Stomach (tissue), 4 donors: ENCODE results near the gene YEATS4.

Experiments used
- CTCF ChIP-seq, 7 experiments: fragments of 450-650 bp in 4 of 7; fragments of 200-600 bp in 3 of 7; sonication (generic) in 3 of 7; IDR thresholded peaks; one replicate each; pipeline ENCODE4 v1.5.1; 2016 to 2019; ENCODE audit warnings: antibody characterized with exemption in 7 of 7, control low read depth in 2 of 7, mild to moderate bottlenecking in 1 of 7
- POLR2A ChIP-seq, 4 donors: fragments of 450-650 bp; IDR thresholded peaks; one replicate each; pipeline ENCODE4 v1.6.1; 2016; ENCODE audit warnings: antibody characterized with exemption in 4 of 4, control low read depth in 2 of 4, mild to moderate bottlenecking in 1 of 4, moderate library complexity in 1 of 4
- POLR2AphosphoS5 ChIP-seq, 3 donors: sonication (generic); formaldehyde crosslinking; IDR thresholded peaks; one replicate each; pipeline ENCODE4 v1.6.1; 2016; ENCODE audit warnings: antibody characterized with exemption in 3 of 3

- TF ChIP-seq CTCF (IDR thresholded peaks at IDR 0.05) (no peak), POLR2AphosphoS5 (IDR thresholded peaks at IDR 0.05) (no peak), POLR2A (IDR thresholded peaks at IDR 0.05) (no peak)
Measured at GRCh38 chr12:69366796-69367195, 7.3 kb downstream of the YEATS4 start.
